A172 (cell line): ENCODE measurements around the gene MT1E. TPM values are rescaled to one million over a fixed set of nuclear protein-coding genes. Genes with fewer than 3 reads are reported as not detected.

Experiments used
- DNase-seq: peaks from one replicate; pipeline ENCODE4 v3.0.0-alpha.2; 2015; ENCODE audit warnings: low spot score
- total RNA-seq: library from RNA; depleted of rRNA; stranded (reverse); fragments of >200 nt; shearing (Covaris generic); gene quantifications from 2 replicates; pipeline ENCODE4 v1.2.3, GENCODE V29; 2014

The MT1E gene
- total RNA-seq, 1 experiment from 2014 or later: not detected

DNA sequence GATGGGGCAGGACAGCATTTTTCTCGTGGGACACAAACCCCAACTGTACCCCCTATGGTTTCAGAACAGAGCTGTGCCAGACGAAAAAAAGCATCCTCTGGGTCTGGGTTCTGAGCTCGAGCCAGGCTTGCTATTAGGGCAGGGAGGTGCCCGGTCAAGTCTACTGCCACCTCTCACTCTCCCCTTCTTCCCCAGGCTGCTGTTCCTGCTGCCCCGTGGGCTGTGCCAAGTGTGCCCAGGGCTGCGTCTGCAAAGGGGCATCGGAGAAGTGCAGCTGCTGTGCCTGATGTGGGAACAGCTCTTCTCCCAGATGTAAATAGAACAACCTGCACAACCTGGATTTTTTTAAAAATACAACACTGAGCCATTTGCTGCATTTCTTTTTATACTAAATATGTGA, 1.1 kb downstream of the MT1E start:
- DNase-seq: no peak

- DNase-seq: no peak
These were observed 3.1 kb downstream of the MT1E start for GRCh38 chr16:56628486-56629350.

DNA sequence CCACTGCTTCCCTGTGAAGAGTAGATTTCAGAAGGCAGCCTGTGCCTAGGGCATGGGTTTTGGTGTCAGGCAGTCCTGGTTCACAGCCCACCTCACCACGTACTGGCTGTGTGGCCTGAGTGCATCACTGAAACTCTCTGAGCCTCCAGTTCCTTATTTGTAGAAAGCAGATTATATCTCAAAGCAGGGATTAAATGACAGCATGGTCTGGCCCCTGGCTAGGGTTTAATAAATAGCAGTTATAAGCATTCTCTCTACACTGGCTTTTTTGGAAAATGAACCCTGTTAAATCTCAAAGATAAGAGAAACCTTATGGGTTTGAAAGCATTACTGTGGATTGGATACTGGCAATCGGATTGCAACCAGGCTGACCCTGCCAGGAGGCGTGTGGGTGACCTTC, 4.0 kb downstream of the MT1E start:
- no peak for DNase-seq

- no peak for DNase-seq
These were observed 4.6 kb downstream of the MT1E start for GRCh38 chr16:56630134-56630533.

GRCh38 chr16:56631197-56631596, 5.6 kb downstream of the MT1E start:
- no peak for DNase-seq

- no peak for DNase-seq
These were observed 6.2 kb downstream of the MT1E start for GRCh38 chr16:56631832-56632155.

GRCh38 chr16:56632156-56632847, 6.7 kb downstream of the MT1E start, which contains the start of gene MT1M:
Gene MT1M (plus strand): TSS chr16:56632659. CDS start chr16:56632732, 73 bp downstream.
- no peak for DNase-seq

DNA sequence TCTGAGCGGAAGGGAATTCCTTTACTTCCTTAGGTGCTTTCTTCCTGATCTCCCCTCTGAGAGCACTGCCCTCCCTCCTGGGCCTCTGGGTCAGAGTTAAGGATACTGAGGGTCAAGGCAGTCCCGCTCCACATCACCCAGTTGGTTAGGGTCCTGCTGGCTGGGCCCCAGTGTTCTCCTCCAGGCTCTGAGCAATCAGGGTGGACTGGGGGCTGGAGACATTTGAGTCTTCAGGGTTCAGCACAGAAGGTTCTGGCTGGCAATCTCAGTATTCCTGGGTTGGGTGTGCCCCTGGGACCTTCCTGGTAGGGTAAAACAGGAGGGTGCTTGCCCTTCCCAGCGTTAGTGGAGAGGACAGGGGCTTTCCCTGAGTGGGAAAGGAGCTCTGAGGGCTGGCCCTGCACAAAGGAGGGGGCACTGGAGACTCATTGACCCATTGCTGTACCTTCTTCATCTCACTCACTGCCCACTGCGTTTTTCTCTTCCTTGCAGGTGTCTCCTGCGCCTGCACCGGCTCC, 7.3 kb downstream of the MT1E start:
- no peak for DNase-seq

GRCh38 chr16:56633535-56633934, 8.0 kb downstream of the MT1E start:
- no peak for DNase-seq

DNA sequence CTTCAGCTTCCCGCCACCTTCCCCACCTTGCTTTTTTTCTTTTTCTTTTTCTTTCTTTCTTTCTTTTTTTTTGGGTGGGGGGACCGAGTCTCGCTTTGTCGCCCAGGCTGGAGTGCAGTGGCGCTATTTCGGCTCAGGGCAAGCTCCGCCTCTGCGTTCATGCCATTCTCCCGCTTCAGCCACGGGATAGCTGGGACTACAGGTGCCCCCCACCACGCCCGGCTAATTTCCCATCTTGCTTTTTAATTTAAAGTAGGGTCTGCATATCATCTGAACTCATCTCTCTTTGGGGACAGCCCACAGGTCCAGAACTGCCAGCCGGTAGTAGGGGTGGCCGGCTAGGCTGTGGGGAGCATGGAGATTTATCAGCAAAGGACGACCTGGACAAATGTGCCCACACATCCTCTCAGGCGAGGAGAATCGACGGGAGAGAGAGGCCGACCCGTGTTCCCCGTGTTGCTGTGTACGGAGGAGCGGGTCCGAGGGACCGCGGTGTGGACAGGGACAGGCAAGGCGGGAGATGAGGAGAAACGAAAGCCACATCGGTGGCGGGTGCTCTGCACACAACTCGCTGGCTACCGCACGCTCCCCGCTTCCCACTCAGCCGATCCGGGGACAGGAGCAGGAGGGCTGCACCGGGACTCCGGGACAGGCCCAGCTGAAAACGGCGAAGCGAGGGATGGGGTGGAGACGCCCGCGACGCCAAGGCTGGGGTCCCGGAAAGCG, 9.3 kb downstream of the MT1E start:
- no peak for DNase-seq

DNA sequence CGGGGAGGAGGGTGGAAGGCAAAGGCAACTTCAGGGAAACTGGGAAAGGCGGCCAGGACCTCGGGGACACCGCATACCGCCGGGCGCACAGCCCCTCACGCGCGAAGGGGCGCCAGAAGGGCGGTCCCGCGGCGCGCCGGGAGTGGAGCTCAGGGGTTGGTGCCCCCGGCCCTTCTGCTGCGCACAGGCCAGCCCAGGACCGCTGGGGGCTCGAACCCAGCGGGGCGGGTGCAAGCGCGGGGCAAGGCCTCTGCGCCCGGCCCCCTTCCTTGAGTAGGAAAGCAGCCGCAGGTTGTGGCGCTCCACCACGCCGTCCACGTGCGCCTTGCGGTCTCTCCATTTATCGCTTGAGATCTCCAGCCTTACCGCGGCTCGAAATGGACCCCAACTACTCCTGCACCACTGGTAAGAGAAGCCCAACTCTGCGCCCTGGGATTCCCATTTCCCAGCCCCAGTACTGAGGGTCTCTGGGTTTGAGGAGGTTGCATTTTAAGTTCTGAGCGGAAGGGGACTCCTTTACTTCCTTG, 9.9 kb downstream of the MT1E start:
- no peak for DNase-seq

GRCh38 chr16:56636616-56637413, 11.2 kb downstream of the MT1E start:
- no peak for DNase-seq

DNA sequence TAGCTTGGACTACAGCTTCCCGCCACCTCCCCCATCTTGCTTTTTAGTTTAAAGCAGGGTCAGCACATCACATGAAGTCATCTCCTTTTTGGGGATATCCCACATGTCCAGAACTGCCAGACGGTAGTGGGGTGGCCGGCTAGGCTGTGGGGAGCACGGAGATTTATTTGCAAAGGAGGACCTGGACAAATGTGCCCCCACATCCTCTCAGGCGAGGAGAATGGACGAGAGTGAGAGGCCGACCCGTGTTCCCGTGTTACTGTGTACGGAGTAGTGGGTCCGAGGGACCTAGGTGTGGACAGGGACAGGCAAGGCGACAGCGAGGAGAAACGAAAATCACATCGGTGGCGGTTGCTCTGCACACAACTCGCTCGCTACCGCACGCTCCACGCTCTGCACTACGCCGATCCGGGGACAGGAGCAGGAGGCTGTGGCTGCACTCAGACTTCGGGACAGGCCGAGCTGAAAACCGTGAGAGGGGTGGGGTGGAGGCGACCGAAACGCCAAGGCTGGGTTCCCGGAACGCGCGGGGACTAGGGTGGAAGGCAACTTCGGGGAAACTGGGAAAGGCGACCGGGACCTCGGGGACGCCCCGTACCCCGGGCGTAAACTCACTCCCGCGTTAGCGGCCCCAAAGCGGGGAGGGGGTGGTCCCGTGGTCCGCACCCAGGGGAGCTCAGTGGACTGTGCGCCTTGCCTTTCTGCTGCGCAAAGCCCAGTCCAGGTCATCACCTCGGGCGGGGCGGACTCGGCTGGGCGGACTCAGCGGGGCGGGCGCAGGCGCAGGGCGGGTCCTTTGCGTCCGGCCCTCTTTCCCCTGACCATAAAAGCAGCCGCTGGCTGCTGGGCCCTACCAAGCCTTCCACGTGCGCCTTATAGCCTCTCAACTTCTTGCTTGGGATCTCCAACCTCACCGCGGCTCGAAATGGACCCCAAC, 12.5 kb downstream of the MT1E start, which contains the start of gene MT1A:
Gene MT1A (plus strand): TSS at position 853 of the 937 bp plus-strand sequence. CDS start 73 bp downstream, at position 926.
- DNase-seq: no peak

GRCh38 chr16:56639045-56639444, 13.5 kb downstream of the MT1E start:
- DNase-seq: no peak

DNA sequence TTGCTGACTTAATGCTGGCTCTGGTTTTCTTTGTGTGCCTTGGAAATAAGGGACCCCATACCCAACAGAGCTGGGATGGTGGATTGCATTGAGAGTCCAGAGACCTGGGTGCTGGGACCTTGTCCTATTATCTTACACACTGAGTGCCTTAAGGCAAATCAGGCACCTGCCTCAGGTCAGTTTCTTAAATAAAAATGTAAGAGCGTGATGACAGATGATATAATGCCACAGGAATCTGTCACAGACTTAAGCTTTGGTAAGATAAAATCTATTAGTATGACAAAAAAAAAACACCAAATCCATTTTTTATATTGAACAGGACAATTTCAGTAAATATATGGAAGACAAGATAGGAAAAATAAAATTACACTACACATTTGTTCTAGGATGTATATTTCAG, 14.5 kb downstream of the MT1E start:
- DNase-seq: no peak

DNA sequence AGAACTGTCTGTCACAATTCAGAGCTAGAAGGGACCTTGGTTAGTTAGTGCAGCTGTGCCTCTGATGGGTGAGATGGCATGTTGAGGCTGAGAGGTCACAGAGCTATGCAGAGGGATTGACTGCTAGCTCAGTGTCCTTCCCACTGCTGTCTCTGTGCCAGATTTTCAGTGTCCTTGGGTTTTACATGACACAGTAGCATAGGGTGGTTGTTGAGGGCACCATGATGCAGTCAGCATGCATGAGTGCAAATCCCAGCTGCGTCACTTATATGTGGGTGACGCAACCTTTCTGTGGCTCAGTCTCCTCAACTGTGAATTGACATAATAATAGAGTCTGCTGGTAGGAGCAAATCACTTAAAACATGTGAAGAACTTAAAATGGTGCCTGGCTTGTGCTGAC, 15.6 kb downstream of the MT1E start:
- no peak for DNase-seq

DNA sequence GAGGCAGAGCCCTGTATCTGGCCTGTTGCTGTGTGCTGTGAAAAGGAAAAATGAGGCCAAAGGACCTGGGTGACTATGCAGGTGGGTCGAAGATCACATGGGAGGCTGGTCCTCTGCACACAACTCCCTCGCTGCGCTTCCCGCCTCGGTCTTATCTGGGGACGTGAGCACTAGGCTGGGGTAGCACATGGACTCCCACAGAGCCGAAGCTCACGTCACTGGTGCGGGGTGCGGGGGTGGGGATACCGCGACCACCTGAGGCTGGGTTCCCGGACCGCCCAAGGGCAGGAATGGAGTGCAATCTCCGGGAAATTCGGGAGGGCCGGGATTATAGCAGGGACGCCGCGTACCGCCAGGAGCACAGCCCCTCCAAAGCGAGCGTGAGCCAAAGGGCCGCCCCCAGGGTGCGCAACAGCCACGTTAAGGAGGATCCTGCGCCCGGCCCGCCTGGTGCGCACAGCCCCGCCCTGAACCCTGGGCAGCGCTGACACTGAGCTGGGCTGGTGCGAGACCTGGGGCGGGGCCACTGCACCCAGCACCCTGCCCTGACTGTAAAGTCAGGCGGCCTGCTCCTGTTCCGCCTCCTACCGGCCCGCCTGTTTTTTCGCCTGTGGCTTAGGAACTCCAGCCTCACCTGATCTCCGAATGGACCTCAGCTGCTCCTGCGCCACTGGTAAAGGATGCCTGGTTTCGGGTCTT, 17.6 kb downstream of the MT1E start:
- no peak for DNase-seq

DNA sequence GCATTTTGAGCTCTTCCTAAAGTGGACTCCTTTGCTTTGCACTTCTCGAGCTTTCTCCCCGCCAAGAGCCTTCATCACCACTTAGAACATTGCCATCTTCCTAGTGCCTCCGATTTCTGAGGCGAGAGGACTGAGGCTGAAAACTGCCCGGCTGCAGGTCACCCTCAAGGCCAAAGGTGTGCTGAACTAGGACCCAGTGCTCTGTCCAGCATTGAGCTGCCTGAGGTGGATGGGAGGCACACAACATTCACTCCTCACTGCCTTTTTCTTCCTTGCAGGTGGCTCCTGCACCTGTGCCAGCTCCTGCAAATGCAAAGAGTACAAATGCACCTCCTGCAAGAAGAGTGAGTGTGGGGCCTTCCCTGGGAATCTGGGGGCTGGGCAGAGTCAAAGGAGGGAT, 18.3 kb downstream of the MT1E start:
- no peak for DNase-seq

- DNase-seq: no peak
These were observed 19.7 kb downstream of the MT1E start for GRCh38 chr16:56645311-56645710.
